C4-2B (cell line): Measurements from ENCODE around the gene SNRNP25.

Source experiments
- H3K27ac ChIP-seq: fragments of 450-650 bp; 2 replicates; pipeline ENCODE4 v1.5.1; 2017
- CTCF ChIP-seq: fragments of 450-650 bp; conservative IDR thresholded peaks from 2 replicates; pipeline ENCODE4 v1.5.1; 2017; ENCODE audit warnings: mild to moderate bottlenecking
- ZFX ChIP-seq: fragments of 450-650 bp; IDR thresholded peaks from 2 replicates; pipeline ENCODE4 v1.6.1; 2017

The SNRNP25 gene

GRCh38 chr16:60929-61878 is 7.6 kb downstream of the SNRNP25 start:
- TF ChIP-seq CTCF: no peak
- TF ChIP-seq ZFX: no peak
- H3K27ac ChIP-seq: no peak overlapping the region

- H3K27ac ChIP-seq: no peak overlapping the region
- TF ChIP-seq CTCF: no peak
- TF ChIP-seq ZFX: no peak
Measured at GRCh38 chr16:61879-62281, 8.3 kb downstream of the SNRNP25 start.

- TF ChIP-seq ZFX (no peak), CTCF (no peak)
Measured at GRCh38 chr16:62283-62967, 8.8 kb downstream of the SNRNP25 start.

DNA sequence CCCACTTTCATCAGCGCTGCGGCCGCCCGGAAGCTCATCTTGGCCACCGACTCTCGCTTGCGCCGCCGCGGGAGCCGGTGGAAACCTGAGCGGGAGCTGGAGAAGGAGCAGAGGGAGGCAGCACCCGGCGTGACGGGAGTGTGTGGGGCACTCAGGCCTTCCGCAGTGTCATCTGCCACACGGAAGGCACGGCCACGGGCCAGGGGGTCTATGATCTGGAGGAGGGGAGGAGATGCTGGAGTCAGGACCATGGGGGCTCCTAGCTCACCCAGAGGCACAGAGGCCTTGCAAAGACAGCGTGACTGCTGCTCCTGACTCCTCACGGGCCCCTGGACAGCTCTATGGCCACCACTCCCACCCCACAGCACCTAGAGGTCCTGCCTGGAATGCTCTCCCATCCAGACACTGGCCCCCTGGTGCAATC is 9.4 kb downstream of the SNRNP25 start:
- TF ChIP-seq ZFX (no peak), CTCF (no peak)
- no peak overlapping the region for H3K27ac ChIP-seq

More at GRCh38 chr16:62283-62967, 8.8 kb downstream of the SNRNP25 start:
- no peak overlapping the region for H3K27ac ChIP-seq

- no peak overlapping the region for H3K27ac ChIP-seq
- TF ChIP-seq CTCF (no peak), ZFX (no peak)
Measured at GRCh38 chr16:63466-63865, 9.8 kb downstream of the SNRNP25 start.

DNA sequence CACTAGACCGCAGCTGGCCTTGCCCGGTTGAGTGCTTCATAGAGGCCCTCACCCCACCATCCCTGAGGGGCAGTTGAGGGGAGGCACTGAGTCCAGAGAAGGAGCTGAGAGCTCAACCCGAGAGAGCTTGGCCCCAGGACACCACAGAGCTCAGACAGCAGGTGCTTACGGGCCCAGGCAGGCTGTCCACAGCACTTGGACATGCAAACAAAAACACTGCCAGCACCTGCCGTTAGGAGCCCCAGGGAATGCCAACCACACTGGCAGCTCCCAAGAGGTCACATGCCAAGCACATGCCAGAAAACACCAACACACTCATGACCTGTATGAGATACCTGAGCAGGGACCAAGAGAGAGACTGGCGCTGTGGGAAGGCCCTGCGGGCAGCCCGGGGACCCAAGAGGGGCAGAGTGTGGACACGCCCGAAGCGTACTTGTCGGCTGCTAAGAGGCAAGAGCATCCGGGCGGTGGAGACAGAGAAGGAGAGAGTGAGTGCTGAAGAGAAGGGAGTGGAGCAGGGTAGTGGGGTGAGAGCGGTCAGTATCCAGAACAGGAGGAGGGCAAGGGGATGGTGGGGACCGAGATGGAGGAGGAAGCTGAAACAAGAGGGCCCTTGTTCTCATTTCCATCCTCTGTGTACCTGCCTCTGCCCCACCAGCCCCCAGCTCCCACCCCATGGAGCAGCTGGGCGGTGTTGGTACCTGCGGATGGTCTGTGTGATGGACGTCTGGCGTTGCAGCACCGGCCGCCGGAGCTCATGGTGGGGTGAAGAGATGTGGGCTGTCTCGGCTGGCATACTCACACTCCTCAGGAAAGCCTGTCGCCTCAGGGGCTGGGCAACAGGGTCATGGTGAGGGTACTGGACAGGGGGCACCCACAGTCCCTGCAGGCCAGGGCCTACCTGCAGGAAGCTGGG is 10.6 kb downstream of the SNRNP25 start:
- H3K27ac ChIP-seq: no peak overlapping the region
- TF ChIP-seq ZFX: no peak
- no peak for TF ChIP-seq CTCF
